Measurements from ENCODE around the gene NOX5. TPM values are rescaled to one million over a fixed set of nuclear protein-coding genes. Genes with fewer than 3 reads are reported as not detected.

The NOX5 gene
- total RNA-seq, 1 donor from 2014 or later: 0.09 TPM

GRCh38 chr15:68980786-68981185, 33.7 kb upstream of the NOX5 start:
- H3K36me3 ChIP-seq (ENCODE audit: insufficient read depth, low read length): no peaks in the 10 kb centered on the region
- TF ChIP-seq EZH2 (IDR thresholded peaks at IDR 0.05; ENCODE audit: insufficient read depth, low read length) (no peak), CTCF (IDR thresholded peaks at IDR 0.05; ENCODE audit: insufficient read depth, low read depth, low read length) (no peak)
- no peak overlapping the region for H3K4me3 ChIP-seq (ENCODE audit: insufficient read depth, low read depth, low read length)
- Mint-ChIP-seq H3K36me3 (ENCODE audit: low read depth, unreplicated experiment) (no peaks in the 10 kb centered on the region), H3K27ac (ENCODE audit: unreplicated experiment) (no peak overlapping the region), H3K9me3 (ENCODE audit: unreplicated experiment) (peaks cover 16% of the 10 kb centered on the region), H3K4me1 (ENCODE audit: low read depth, unreplicated experiment) (peaks cover 8% of the 10 kb centered on the region), H3K27me3 (ENCODE audit: low read depth, unreplicated experiment) (peaks cover 14% of the 10 kb centered on the region), H3K4me3 (ENCODE audit: unreplicated experiment) (no peak overlapping the region)
- no peak overlapping the region for H3K4me2 ChIP-seq (ENCODE audit: low read length)
- H2AFZ ChIP-seq (ENCODE audit: low read depth, low read length): no peak overlapping the region
- H3K4me1 ChIP-seq (ENCODE audit: insufficient read depth, low read length): no peaks in the 10 kb centered on the region
- H3K27ac ChIP-seq (ENCODE audit: low read depth, low read length): no peak overlapping the region
- H4K20me1 ChIP-seq (ENCODE audit: insufficient read depth, low read length): no peaks in the 10 kb centered on the region
- H3K79me2 ChIP-seq (ENCODE audit: insufficient read depth, low read length): no peaks in the 10 kb centered on the region
- no peaks in the 10 kb centered on the region for H3K27me3 ChIP-seq (ENCODE audit: insufficient read depth, low read length)
- no peak for DNase-seq (ENCODE audit: low read depth)
- H3K9ac ChIP-seq (ENCODE audit: low read length): no peak overlapping the region
- FAIRE-seq: no peak
- H3K9me3 ChIP-seq (ENCODE audit: insufficient read depth, low read depth, low read length): no peaks in the 10 kb centered on the region

GRCh38 chr15:68981941-68982340, 32.6 kb upstream of the NOX5 start:
- H3K27ac Mint-ChIP-seq (ENCODE audit: unreplicated experiment): no peak overlapping the region
- peaks cover 13% of the 10 kb centered on the region for H3K9me3 Mint-ChIP-seq (ENCODE audit: unreplicated experiment)
- H2AFZ ChIP-seq (ENCODE audit: low read depth, low read length): no peak overlapping the region
- H3K27ac ChIP-seq (ENCODE audit: low read depth, low read length): no peak overlapping the region
- no peak overlapping the region for H3K9ac ChIP-seq (ENCODE audit: low read length)
- H3K4me1 Mint-ChIP-seq (ENCODE audit: low read depth, unreplicated experiment): peaks cover 8% of the 10 kb centered on the region
- no peaks in the 10 kb centered on the region for H3K79me2 ChIP-seq (ENCODE audit: insufficient read depth, low read length)
- no peak for DNase-seq (ENCODE audit: low read depth)
- H3K4me3 Mint-ChIP-seq (ENCODE audit: unreplicated experiment): no peak overlapping the region
- no peaks in the 10 kb centered on the region for H4K20me1 ChIP-seq (ENCODE audit: insufficient read depth, low read length)
- peaks cover 20% of the 10 kb centered on the region for H3K27me3 Mint-ChIP-seq (ENCODE audit: low read depth, unreplicated experiment)
- TF ChIP-seq CTCF (IDR thresholded peaks at IDR 0.05; ENCODE audit: insufficient read depth, low read depth, low read length): no peak
- no peak for TF ChIP-seq EZH2 (IDR thresholded peaks at IDR 0.05; ENCODE audit: insufficient read depth, low read length)
- H3K4me2 ChIP-seq (ENCODE audit: low read length): no peak overlapping the region
- H3K9me3 ChIP-seq (ENCODE audit: insufficient read depth, low read depth, low read length): no peaks in the 10 kb centered on the region
- no peak overlapping the region for H3K4me3 ChIP-seq (ENCODE audit: insufficient read depth, low read depth, low read length)
- no peaks in the 10 kb centered on the region for H3K4me1 ChIP-seq (ENCODE audit: insufficient read depth, low read length)
- H3K36me3 ChIP-seq (ENCODE audit: insufficient read depth, low read length): no peaks in the 10 kb centered on the region
- FAIRE-seq: no peak
- no peaks in the 10 kb centered on the region for H3K36me3 Mint-ChIP-seq (ENCODE audit: low read depth, unreplicated experiment)
- no peaks in the 10 kb centered on the region for H3K27me3 ChIP-seq (ENCODE audit: insufficient read depth, low read length)

GRCh38 chr15:68982976-68983563, 31.4 kb upstream of the NOX5 start:
- DNase-seq (ENCODE audit: low read depth): no peak
- peaks cover 5% of the 10 kb centered on the region for H3K9me3 Mint-ChIP-seq (ENCODE audit: unreplicated experiment)
- no peak overlapping the region for H3K4me3 Mint-ChIP-seq (ENCODE audit: unreplicated experiment)
- Histone ChIP-seq H2AFZ (ENCODE audit: low read depth, low read length) (no peak overlapping the region), H3K36me3 (ENCODE audit: insufficient read depth, low read length) (no peaks in the 10 kb centered on the region), H3K4me3 (ENCODE audit: insufficient read depth, low read depth, low read length) (no peak overlapping the region), H3K9ac (ENCODE audit: low read length) (no peak overlapping the region), H3K79me2 (ENCODE audit: insufficient read depth, low read length) (no peaks in the 10 kb centered on the region), H3K4me1 (ENCODE audit: insufficient read depth, low read length) (no peaks in the 10 kb centered on the region), H3K9me3 (ENCODE audit: insufficient read depth, low read depth, low read length) (no peaks in the 10 kb centered on the region), H3K27me3 (ENCODE audit: insufficient read depth, low read length) (peaks cover 5% of the 10 kb centered on the region), H3K4me2 (ENCODE audit: low read length) (no peak overlapping the region), H3K27ac (ENCODE audit: low read depth, low read length) (no peak overlapping the region), H4K20me1 (ENCODE audit: insufficient read depth, low read length) (no peaks in the 10 kb centered on the region)
- TF ChIP-seq EZH2 (IDR thresholded peaks at IDR 0.05; ENCODE audit: insufficient read depth, low read length) (no peak), CTCF (IDR thresholded peaks at IDR 0.05; ENCODE audit: insufficient read depth, low read depth, low read length) (no peak)
- no peaks in the 10 kb centered on the region for H3K36me3 Mint-ChIP-seq (ENCODE audit: low read depth, unreplicated experiment)
- H3K27ac Mint-ChIP-seq (ENCODE audit: unreplicated experiment): peak overlapping the region; percentile 53
- FAIRE-seq: no peak
- peaks cover 28% of the 10 kb centered on the region for H3K27me3 Mint-ChIP-seq (ENCODE audit: low read depth, unreplicated experiment)
- H3K4me1 Mint-ChIP-seq (ENCODE audit: low read depth, unreplicated experiment): peaks cover 8% of the 10 kb centered on the region
